Measurements from ENCODE around the gene ADAMTSL2. TPM values are rescaled to one million over a fixed set of nuclear protein-coding genes. Genes with fewer than 3 reads are reported as not detected.
A peak's percentile ranks its signal among the peaks of the same experiment; 100 is the strongest.

Gene ADAMTSL2
- total and polyA plus RNA-seq, 9 donors = 2.3 to 5.5 (median 4.7) TPM

GRCh38 chr9:133535306-133535877 is 888 bp downstream of the ADAMTSL2 start:
- WGBS (ENCODE audit: insufficient coverage) = 44% methylated on average over 11 of the region's 13 CpGs
- Histone ChIP-seq H3K27me3 (ENCODE audit: control insufficient read depth, insufficient read depth, low read length) (peaks cover 23% of the 10 kb centered on the region), H3K27ac (ENCODE audit: low read length) (no peak overlapping the region), H3K36me3 (ENCODE audit: control insufficient read depth, insufficient read depth, low read length) (no peaks in the 10 kb centered on the region), H3K9me3 (replicated peaks; ENCODE audit: control insufficient read depth, low read depth, low read length) (no peaks in the 10 kb centered on the region), H3K4me1 (ENCODE audit: control insufficient read depth, insufficient read depth, low read length) (peaks cover 79% of the 10 kb centered on the region), H3K4me3 (ENCODE audit: low read length) (peak overlapping the region; percentile 30)
- DNase-seq = no peak

DNA sequence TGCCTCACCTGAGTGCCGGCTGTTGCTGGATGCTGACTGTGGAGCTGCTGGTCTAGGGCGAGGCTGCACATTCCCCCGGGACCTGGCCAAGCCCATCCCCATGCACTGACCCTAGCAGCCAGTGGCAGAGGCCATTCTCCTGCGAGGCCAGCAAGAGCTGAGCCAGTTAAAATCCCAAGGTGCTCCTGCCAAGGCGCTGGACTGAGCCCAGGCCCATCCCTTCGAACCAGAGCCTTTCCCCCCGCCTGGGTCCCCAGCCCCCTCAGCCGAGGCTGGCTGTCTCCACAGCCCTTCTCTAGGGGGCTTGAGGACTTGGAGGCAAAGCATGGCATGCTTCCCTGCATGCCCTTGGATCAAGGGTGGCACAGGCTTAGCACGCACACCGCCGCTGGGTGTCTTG is 1.6 kb downstream of the ADAMTSL2 start:
- no peak overlapping the region for H3K4me3 ChIP-seq (ENCODE audit: low read length)
- H3K27me3 ChIP-seq (ENCODE audit: control insufficient read depth, insufficient read depth, low read length) = peaks cover 23% of the 10 kb centered on the region
- 76% methylated on average over 9 of the region's 11 CpGs for WGBS (ENCODE audit: insufficient coverage)
- H3K36me3 ChIP-seq (ENCODE audit: control insufficient read depth, insufficient read depth, low read length) = no peaks in the 10 kb centered on the region
- H3K4me1 ChIP-seq (ENCODE audit: control insufficient read depth, insufficient read depth, low read length) = peaks cover 78% of the 10 kb centered on the region
- no peaks in the 10 kb centered on the region for H3K9me3 ChIP-seq (replicated peaks; ENCODE audit: control insufficient read depth, low read depth, low read length)
- no peak overlapping the region for H3K27ac ChIP-seq (ENCODE audit: low read length)
- DNase-seq = no peak

GRCh38 chr9:133536536-133536935 is 2.0 kb downstream of the ADAMTSL2 start:
- peaks cover 73% of the 10 kb centered on the region for H3K4me1 ChIP-seq (ENCODE audit: control insufficient read depth, insufficient read depth, low read length)
- H3K36me3 ChIP-seq (ENCODE audit: control insufficient read depth, insufficient read depth, low read length) = no peaks in the 10 kb centered on the region
- no peak for DNase-seq
- peaks cover 21% of the 10 kb centered on the region for H3K27me3 ChIP-seq (ENCODE audit: control insufficient read depth, insufficient read depth, low read length)
- 90% methylated on average over 9 of the region's 9 CpGs for WGBS (ENCODE audit: insufficient coverage)
- no peaks in the 10 kb centered on the region for H3K9me3 ChIP-seq (replicated peaks; ENCODE audit: control insufficient read depth, low read depth, low read length)
- H3K27ac ChIP-seq (ENCODE audit: low read length) = no peak overlapping the region
- no peak overlapping the region for H3K4me3 ChIP-seq (ENCODE audit: low read length)

DNA sequence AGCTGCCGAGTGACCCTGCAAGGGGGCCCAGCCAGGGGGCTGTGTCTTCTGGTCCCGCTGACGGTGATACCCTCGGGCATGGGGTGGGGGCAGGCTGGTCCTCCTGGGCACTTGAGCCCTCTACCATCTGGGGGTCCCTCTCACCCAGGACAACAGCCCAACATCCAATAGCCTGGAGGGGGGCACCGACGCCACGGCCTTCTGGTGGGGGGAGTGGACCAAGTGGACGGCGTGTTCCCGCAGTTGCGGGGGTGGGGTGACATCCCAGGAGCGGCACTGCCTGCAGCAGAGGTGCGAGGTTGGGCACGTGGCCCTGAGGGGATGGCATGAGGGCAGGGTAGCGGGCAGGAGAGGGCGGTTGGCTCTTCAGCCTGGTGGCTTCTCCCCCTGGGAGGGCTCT is 2.8 kb downstream of the ADAMTSL2 start:
- H3K36me3 ChIP-seq (ENCODE audit: control insufficient read depth, insufficient read depth, low read length) = no peaks in the 10 kb centered on the region
- H3K27ac ChIP-seq (ENCODE audit: low read length) = no peak overlapping the region
- peaks cover 20% of the 10 kb centered on the region for H3K27me3 ChIP-seq (ENCODE audit: control insufficient read depth, insufficient read depth, low read length)
- peaks cover 66% of the 10 kb centered on the region for H3K4me1 ChIP-seq (ENCODE audit: control insufficient read depth, insufficient read depth, low read length)
- 90% methylated on average over 10 of the region's 16 CpGs for WGBS (ENCODE audit: insufficient coverage)
- H3K9me3 ChIP-seq (replicated peaks; ENCODE audit: control insufficient read depth, low read depth, low read length) = no peaks in the 10 kb centered on the region
- DNase-seq = no peak
- no peak overlapping the region for H3K4me3 ChIP-seq (ENCODE audit: low read length)

GRCh38 chr9:133538176-133538575 is 3.7 kb downstream of the ADAMTSL2 start:
- Histone ChIP-seq H3K4me3 (ENCODE audit: low read length) (no peak overlapping the region), H3K27ac (ENCODE audit: low read length) (no peak overlapping the region), H3K9me3 (replicated peaks; ENCODE audit: control insufficient read depth, low read depth, low read length) (no peaks in the 10 kb centered on the region), H3K36me3 (ENCODE audit: control insufficient read depth, insufficient read depth, low read length) (no peaks in the 10 kb centered on the region), H3K27me3 (ENCODE audit: control insufficient read depth, insufficient read depth, low read length) (peaks cover 20% of the 10 kb centered on the region), H3K4me1 (ENCODE audit: control insufficient read depth, insufficient read depth, low read length) (peaks cover 57% of the 10 kb centered on the region)
- WGBS (ENCODE audit: insufficient coverage) = 80% methylated on average over 14 of the region's 14 CpGs
- DNase-seq = no peak

DNA sequence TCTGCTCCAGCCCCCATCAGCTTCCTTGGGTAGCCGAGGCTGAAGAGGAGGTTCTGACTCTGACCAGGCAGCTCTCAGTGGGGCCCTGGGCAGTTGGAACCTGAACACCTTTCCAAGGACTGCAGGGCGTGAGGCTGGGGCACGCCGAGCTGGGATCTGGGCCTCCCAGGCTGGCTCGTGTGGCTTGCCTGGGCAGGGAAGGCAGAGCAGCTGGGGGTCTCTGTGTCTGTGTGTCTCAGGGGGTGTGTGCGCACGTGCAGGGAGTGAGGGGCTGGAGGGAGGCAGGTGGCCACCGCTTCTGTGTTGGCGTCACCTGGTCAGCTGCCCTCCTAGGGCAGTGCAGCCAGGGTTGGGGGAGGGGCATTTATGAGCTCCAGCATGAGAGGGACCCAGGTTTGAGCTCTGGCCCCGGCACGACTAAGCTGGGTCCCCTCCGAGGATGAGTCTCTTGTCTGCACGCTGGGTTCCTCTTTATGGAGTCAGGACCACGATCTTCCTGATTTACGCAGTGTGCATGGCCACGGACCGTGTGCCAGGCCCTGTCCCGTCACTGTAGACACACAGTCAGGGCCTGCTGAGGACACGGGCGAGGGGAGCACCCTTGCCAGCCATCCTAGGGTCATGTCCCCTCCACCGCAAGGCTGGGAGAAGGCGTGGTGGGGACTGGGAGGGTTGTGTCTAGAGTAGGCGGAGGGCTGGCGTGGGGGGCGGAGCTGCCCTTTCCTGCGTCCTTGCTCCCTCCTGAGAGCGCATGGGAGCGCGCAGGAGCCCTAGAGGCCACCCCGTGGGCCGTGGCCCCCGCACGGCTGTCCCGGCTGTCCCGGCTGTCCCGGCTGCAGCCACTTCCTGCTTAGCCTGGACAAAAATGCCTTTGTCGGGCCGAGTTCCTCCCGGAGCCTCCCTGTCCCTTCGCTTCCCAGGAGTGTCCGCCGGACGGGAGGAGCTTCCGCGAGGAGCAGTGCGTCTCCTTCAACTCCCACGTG is 4.6 kb downstream of the ADAMTSL2 start:
- peak; percentile 38 for DNase-seq
- Histone ChIP-seq H3K4me3 (ENCODE audit: low read length) (no peak overlapping the region), H3K36me3 (ENCODE audit: control insufficient read depth, insufficient read depth, low read length) (no peaks in the 10 kb centered on the region), H3K27me3 (ENCODE audit: control insufficient read depth, insufficient read depth, low read length) (peaks cover 15% of the 10 kb centered on the region), H3K4me1 (ENCODE audit: control insufficient read depth, insufficient read depth, low read length) (peaks cover 47% of the 10 kb centered on the region), H3K9me3 (replicated peaks; ENCODE audit: control insufficient read depth, low read depth, low read length) (no peaks in the 10 kb centered on the region), H3K27ac (ENCODE audit: low read length) (no peak overlapping the region)
- WGBS (ENCODE audit: insufficient coverage) = 37% methylated on average over 39 of the region's 47 CpGs

GRCh38 chr9:133539991-133540697 is 5.6 kb downstream of the ADAMTSL2 start:
- no peaks in the 10 kb centered on the region for H3K9me3 ChIP-seq (replicated peaks; ENCODE audit: control insufficient read depth, low read depth, low read length)
- H3K36me3 ChIP-seq (ENCODE audit: control insufficient read depth, insufficient read depth, low read length) = no peaks in the 10 kb centered on the region
- no peak overlapping the region for H3K4me3 ChIP-seq (ENCODE audit: low read length)
- peaks cover 45% of the 10 kb centered on the region for H3K4me1 ChIP-seq (ENCODE audit: control insufficient read depth, insufficient read depth, low read length)
- DNase-seq = no peak
- WGBS (ENCODE audit: insufficient coverage) = 62% methylated on average over 18 of the region's 22 CpGs
- no peak overlapping the region for H3K27ac ChIP-seq (ENCODE audit: low read length)
- peaks cover 15% of the 10 kb centered on the region for H3K27me3 ChIP-seq (ENCODE audit: control insufficient read depth, insufficient read depth, low read length)

DNA sequence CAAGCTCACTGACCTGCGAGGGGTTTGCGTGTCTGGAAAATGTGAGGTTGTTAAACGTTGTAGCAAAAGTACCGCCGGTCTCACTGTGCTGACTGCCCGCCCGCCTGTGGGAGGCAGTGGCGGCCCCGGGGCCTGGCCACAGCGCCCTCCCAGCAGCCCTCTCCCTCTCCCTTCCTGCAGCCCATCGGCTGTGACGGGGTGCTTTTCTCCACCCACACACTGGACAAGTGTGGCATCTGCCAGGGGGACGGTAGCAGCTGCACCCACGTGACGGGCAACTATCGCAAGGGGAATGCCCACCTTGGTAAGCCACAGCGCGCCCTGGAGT is 6.2 kb downstream of the ADAMTSL2 start:
- Histone ChIP-seq H3K4me3 (ENCODE audit: low read length) (no peak overlapping the region), H3K4me1 (ENCODE audit: control insufficient read depth, insufficient read depth, low read length) (peaks cover 45% of the 10 kb centered on the region), H3K36me3 (ENCODE audit: control insufficient read depth, insufficient read depth, low read length) (no peaks in the 10 kb centered on the region), H3K27me3 (ENCODE audit: control insufficient read depth, insufficient read depth, low read length) (peaks cover 15% of the 10 kb centered on the region), H3K27ac (ENCODE audit: low read length) (no peak overlapping the region), H3K9me3 (replicated peaks; ENCODE audit: control insufficient read depth, low read depth, low read length) (no peaks in the 10 kb centered on the region)
- WGBS (ENCODE audit: insufficient coverage) = 85% methylated on average over 11 of the region's 18 CpGs
- no peak for DNase-seq

DNA sequence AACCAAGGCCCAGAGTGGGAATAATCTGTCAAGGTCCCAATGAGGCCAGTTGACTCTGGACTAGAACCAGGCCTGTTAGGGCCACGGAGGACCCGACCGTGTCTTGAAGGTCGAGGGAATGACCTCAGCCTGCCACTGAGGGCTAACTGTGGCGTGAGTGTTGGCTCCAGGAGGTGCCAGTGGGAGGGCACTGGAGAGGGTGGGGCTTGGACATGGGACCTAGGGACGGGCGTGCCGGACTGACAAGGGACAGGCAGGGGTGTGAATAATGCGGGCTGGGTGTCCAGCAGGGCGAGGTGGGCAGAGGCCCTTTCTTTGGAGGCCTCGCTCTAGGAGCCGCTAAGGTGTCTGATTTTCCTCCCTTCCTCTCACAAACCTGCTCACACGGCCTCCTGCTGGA is 7.5 kb downstream of the ADAMTSL2 start:
- Histone ChIP-seq H3K27ac (ENCODE audit: low read length) (no peak overlapping the region), H3K27me3 (ENCODE audit: control insufficient read depth, insufficient read depth, low read length) (peaks cover 11% of the 10 kb centered on the region), H3K4me3 (ENCODE audit: low read length) (no peak overlapping the region), H3K36me3 (ENCODE audit: control insufficient read depth, insufficient read depth, low read length) (no peaks in the 10 kb centered on the region), H3K4me1 (ENCODE audit: control insufficient read depth, insufficient read depth, low read length) (peaks cover 50% of the 10 kb centered on the region), H3K9me3 (replicated peaks; ENCODE audit: control insufficient read depth, low read depth, low read length) (no peaks in the 10 kb centered on the region)
- DNase-seq = no peak
- WGBS (ENCODE audit: insufficient coverage) = 88% methylated on average over 6 of the region's 13 CpGs

All from muscle of leg (tissue), 11 donors.